Transverse colon (tissue), 4 donors: ENCODE data around the gene GOLGA6A.

ENCODE experiments used
- CTCF ChIP-seq, 5 experiments: fragments of 200-600 bp in 3 of 5; fragments of 450-650 bp in 2 of 5; sonication (generic) in 3 of 5; IDR thresholded peaks; 1 replicate in 2 of 5; 2 replicates in 3 of 5; pipeline ENCODE4 v1.5.1; 2016 to 2017; ENCODE audit warnings: antibody characterized with exemption in 5 of 5, inconsistent platforms in 3 of 5, mild to moderate bottlenecking in 2 of 5, moderate library complexity in 1 of 5
- EP300 ChIP-seq: sonication (generic); formaldehyde crosslinking; IDR thresholded peaks from one replicate; pipeline ENCODE4 v1.6.1; 2017; ENCODE audit warnings: antibody characterized with exemption, low read depth
- POLR2A ChIP-seq: fragments of 450-650 bp; IDR thresholded peaks from one replicate; pipeline ENCODE4 v1.6.1; 2016; ENCODE audit warnings: antibody characterized with exemption, mild to moderate bottlenecking, moderate library complexity
- POLR2AphosphoS5 ChIP-seq, 3 donors: sonication (generic); formaldehyde crosslinking; IDR thresholded peaks; one replicate each; pipeline ENCODE4 v1.6.1; 2016; ENCODE audit warnings: antibody characterized with exemption in 3 of 3

GRCh38 chr15:74046275-74046674 lies 36.1 kb downstream of the GOLGA6A start:
- no peak for TF ChIP-seq CTCF (IDR thresholded peaks at IDR 0.05)
- TF ChIP-seq POLR2AphosphoS5 (IDR thresholded peaks at IDR 0.05) = no peak
- no peak for TF ChIP-seq POLR2A
- TF ChIP-seq EP300 = no peak
